Smooth muscle cell (in vitro differentiated cells): Measurements from ENCODE around the gene UTP15. TPM values are rescaled to one million over a fixed set of nuclear protein-coding genes. Genes with fewer than 3 reads are reported as not detected.

Source experiments
- DNase-seq: peaks from one replicate; lab custom pipeline; 2025; ENCODE audit not compliant: unreplicated experiment; lab: John Stamatoyannopoulos, UW
- H2AFZ ChIP-seq: fragments of 200-600 bp; sonication (generic); 2 replicates; pipeline ENCODE4 v1.6.0; 2016; ENCODE audit warnings: antibody characterized with exemption, low read depth, mild to moderate bottlenecking
- H3F3A ChIP-seq: fragments of 200-600 bp; sonication (generic); 2 replicates; pipeline ENCODE4 v1.6.0; 2017; ENCODE audit warnings: antibody characterized with exemption, low read depth
- H3K27ac ChIP-seq: fragments of 200-600 bp; sonication (generic); 2 replicates; pipeline ENCODE4 v1.5.1; 2016; ENCODE audit warnings: low read depth, mild to moderate bottlenecking
- H3K27me3 ChIP-seq: fragments of 200-600 bp; sonication (generic); 2 replicates; pipeline ENCODE4 v1.6.1; 2016; ENCODE audit warnings: low read depth, mild to moderate bottlenecking
- H3K36me3 ChIP-seq: fragments of 200-600 bp; sonication (generic); 2 replicates; pipeline ENCODE4 v1.5.1; 2016; ENCODE audit warnings: low read depth
- H3K4me1 ChIP-seq: fragments of 200-600 bp; sonication (generic); 2 replicates; pipeline ENCODE4 v1.5.1; 2016; ENCODE audit warnings: low read depth
- H3K4me2 ChIP-seq: fragments of 200-600 bp; sonication (generic); 2 replicates; pipeline ENCODE4 v1.6.0; 2016; ENCODE audit warnings: mild to moderate bottlenecking
- H3K4me3 ChIP-seq: fragments of 200-600 bp; sonication (generic); 2 replicates; pipeline ENCODE4 v1.5.1; 2016; ENCODE audit warnings: mild to moderate bottlenecking
- H3K79me2 ChIP-seq: fragments of 200-600 bp; sonication (generic); 2 replicates; pipeline ENCODE4 v1.6.0; 2016; ENCODE audit warnings: low read depth, mild to moderate bottlenecking
- H3K9ac ChIP-seq: fragments of 200-600 bp; sonication (generic); 2 replicates; pipeline ENCODE4 v1.6.0; 2016; ENCODE audit warnings: low read depth
- H3K9me3 ChIP-seq: fragments of 200-600 bp; sonication (generic); replicated peaks from 2 replicates; pipeline ENCODE4 v1.5.1; 2016; ENCODE audit warnings: low read depth
- H4K20me1 ChIP-seq: fragments of 200-600 bp; sonication (generic); 2 replicates; pipeline ENCODE4 v1.6.0; 2016; ENCODE audit warnings: low read depth
- WGBS: methylation state at CpG from one replicate; pipeline ENCODE4 v1.1.7; 2016; ENCODE audit warnings: low lambda C conversion rate; 5-methylcytosine and 5-hydroxymethylcytosine counted together
- polyA plus RNA-seq: library from polyadenylated mRNA; unstranded; fragments of >200 nt; fragmentation: Nextera tagmentation; extraction: Ambion mirVana; gene quantifications from 2 replicates; pipeline ENCODE4 v1.2.1, GENCODE V29; 2016
- total RNA-seq: library from RNA; depleted of rRNA; stranded (reverse); fragments of >200 nt; gene quantifications from 2 replicates; pipeline ENCODE4 v1.2.3, GENCODE V29; 2014
- TF ChIP-seq, protein P1 (sequence below): fragments of 200-600 bp; sonication (generic); IDR thresholded peaks from 2 replicates; pipeline ENCODE4 v1.5.1; 2017; ENCODE audit warnings: borderline replicate concordance, mild to moderate bottlenecking, antibody characterized with exemption; ENCODE audit not compliant: insufficient read depth, poor library complexity, severe bottlenecking

UTP15 gene
- total and polyA plus RNA-seq, 2 experiments from 2014 or later = 10.2 to 15.2 TPM

DNA sequence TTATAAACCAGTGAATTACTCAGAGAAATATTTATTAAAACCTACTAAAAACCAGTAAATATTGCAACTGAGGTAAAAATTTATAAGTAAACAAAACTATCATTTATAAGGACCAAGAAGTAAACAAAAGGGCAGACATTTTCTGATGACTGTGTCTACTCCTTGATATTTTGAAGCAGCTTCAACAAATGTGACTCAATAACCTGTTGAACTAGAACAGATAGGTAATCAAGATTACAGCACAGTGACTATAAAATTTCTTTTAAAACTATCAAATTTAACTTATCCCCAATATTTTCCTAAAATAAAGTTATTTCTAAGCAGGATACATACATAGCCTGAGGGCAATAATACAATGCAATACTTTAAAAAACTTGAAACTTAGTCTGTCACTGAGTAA lies 12.9 kb upstream of the UTP15 start:
- no peak overlapping the region for H2AFZ ChIP-seq
- H3F3A ChIP-seq = no peaks in the 10 kb centered on the region
- TF ChIP-seq, protein P1, sequence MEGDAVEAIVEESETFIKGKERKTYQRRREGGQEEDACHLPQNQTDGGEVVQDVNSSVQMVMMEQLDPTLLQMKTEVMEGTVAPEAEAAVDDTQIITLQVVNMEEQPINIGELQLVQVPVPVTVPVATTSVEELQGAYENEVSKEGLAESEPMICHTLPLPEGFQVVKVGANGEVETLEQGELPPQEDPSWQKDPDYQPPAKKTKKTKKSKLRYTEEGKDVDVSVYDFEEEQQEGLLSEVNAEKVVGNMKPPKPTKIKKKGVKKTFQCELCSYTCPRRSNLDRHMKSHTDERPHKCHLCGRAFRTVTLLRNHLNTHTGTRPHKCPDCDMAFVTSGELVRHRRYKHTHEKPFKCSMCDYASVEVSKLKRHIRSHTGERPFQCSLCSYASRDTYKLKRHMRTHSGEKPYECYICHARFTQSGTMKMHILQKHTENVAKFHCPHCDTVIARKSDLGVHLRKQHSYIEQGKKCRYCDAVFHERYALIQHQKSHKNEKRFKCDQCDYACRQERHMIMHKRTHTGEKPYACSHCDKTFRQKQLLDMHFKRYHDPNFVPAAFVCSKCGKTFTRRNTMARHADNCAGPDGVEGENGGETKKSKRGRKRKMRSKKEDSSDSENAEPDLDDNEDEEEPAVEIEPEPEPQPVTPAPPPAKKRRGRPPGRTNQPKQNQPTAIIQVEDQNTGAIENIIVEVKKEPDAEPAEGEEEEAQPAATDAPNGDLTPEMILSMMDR = no peak
- H3K4me3 ChIP-seq = no peak overlapping the region
- H3K9me3 ChIP-seq = no peaks in the 10 kb centered on the region
- H3K27ac ChIP-seq = no peak overlapping the region
- H3K4me1 ChIP-seq = no peaks in the 10 kb centered on the region
- H3K79me2 ChIP-seq = no peaks in the 10 kb centered on the region
- H3K4me2 ChIP-seq = no peak overlapping the region
- no peak overlapping the region for H3K9ac ChIP-seq
- DNase-seq = no peak
- H3K27me3 ChIP-seq = no peaks in the 10 kb centered on the region
- no peaks in the 10 kb centered on the region for H4K20me1 ChIP-seq
- H3K36me3 ChIP-seq = peaks cover 16% of the 10 kb centered on the region

DNA sequence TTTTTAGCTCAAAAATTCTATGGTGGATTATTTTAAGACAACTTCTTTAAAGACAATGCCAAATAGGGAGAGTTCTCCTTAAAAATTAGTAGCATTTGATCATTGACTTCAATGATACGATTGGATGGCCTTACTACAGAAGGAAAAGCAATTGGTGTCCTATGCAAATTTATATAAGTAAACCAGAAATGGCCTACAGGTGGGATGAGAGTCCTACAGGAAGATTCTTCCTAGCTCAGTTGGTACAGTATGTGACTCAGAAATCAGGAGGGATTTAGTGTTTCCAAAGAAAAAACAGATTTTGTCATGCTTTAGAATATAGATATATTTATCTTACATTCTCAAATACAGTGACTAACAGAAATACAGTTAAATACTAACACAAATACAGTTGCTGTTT lies 6.6 kb upstream of the UTP15 start:
- Histone ChIP-seq H3F3A (no peaks in the 10 kb centered on the region), H3K27ac (no peak overlapping the region), H3K9ac (no peak overlapping the region), H3K4me2 (no peak overlapping the region), H3K27me3 (no peaks in the 10 kb centered on the region), H2AFZ (no peak overlapping the region), H3K4me3 (no peak overlapping the region), H4K20me1 (no peaks in the 10 kb centered on the region), H3K9me3 (no peaks in the 10 kb centered on the region), H3K79me2 (peaks cover 8% of the 10 kb centered on the region), H3K36me3 (peaks cover 22% of the 10 kb centered on the region), H3K4me1 (peaks cover 2% of the 10 kb centered on the region)
- WGBS = 100% methylated on average over 1 of the region's 1 CpG
- TF ChIP-seq, protein P1 = no peak
- DNase-seq = no peak

DNA sequence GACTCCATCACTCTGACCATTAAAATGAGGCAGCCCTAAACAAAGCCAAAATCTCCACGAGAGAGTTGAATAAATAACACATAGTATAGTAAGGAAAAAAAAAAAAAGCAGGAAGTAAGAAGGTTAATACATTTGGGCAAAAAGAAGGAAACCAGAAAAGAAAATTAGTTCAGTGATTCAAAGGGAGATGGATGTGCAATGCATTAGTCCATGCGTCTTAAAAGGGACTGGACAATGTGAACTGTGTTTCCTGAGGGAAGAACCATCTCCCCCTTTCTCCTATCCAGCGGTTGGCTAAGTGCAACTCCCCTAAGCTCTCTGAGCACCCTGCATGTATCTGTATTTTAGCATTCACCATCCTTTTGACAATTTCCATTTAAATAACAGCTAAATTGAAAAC lies 1.5 kb upstream of the UTP15 start:
- Histone ChIP-seq H3K9ac (peak overlapping the region; percentile 96), H4K20me1 (no peaks in the 10 kb centered on the region), H3K27ac (no peak overlapping the region), H3K36me3 (peaks cover 6% of the 10 kb centered on the region), H3K4me2 (peak overlapping the region; percentile 92), H2AFZ (peak overlapping the region; percentile 90), H3K79me2 (peaks cover 46% of the 10 kb centered on the region), H3K9me3 (no peaks in the 10 kb centered on the region), H3K4me3 (peak overlapping the region; percentile 79), H3K27me3 (no peaks in the 10 kb centered on the region), H3K4me1 (peaks cover 20% of the 10 kb centered on the region), H3F3A (no peaks in the 10 kb centered on the region)
- no peak for DNase-seq
- WGBS = 70% methylated on average over 3 of the region's 3 CpGs
- TF ChIP-seq, protein P1 = no peak

DNA sequence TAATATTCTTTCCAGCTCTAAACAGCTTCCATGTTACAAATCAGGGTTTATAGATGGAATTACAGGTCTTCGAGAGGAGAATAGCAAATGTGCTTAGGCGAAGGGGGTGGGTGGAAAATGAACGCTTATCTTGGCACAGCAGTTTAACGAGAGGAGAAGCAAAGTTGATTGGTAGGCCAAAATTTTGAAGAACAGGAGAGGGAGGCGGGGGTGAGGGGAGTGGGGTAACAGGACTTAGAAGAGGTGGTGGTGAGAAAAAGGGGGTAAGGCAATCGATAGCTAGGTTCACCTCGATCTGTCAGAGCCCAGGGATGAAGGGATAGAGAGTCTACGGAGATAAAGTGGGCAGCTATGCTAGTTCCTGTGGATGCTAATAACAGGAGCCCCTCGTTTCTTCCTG lies 868 bp upstream of the UTP15 start:
- DNase-seq = no peak
- TF ChIP-seq, protein P1 = no peak
- Histone ChIP-seq H4K20me1 (no peaks in the 10 kb centered on the region), H2AFZ (peak overlapping the region; percentile 90), H3K4me3 (peak overlapping the region; percentile 79), H3K27ac (peak overlapping the region; percentile 92), H3K27me3 (no peaks in the 10 kb centered on the region), H3K36me3 (peaks cover 6% of the 10 kb centered on the region), H3K4me1 (peaks cover 20% of the 10 kb centered on the region), H3K4me2 (peak overlapping the region; percentile 92), H3K79me2 (peaks cover 46% of the 10 kb centered on the region), H3F3A (no peaks in the 10 kb centered on the region), H3K9ac (peak overlapping the region; percentile 96), H3K9me3 (no peaks in the 10 kb centered on the region)
- 5% methylated on average over 9 of the region's 9 CpGs for WGBS
